GM18499 (cell line): ENCODE measurements around the gene C2orf76.

Experiments
- ATAC-seq: cut with Tn5 transposase; IDR thresholded peaks from one replicate; pipeline ENCODE4 v1.9.1; 2021; ENCODE audit warnings: moderate number of reproducible peaks; ENCODE audit not compliant: insufficient read depth, unreplicated experiment

C2orf76 gene

DNA sequence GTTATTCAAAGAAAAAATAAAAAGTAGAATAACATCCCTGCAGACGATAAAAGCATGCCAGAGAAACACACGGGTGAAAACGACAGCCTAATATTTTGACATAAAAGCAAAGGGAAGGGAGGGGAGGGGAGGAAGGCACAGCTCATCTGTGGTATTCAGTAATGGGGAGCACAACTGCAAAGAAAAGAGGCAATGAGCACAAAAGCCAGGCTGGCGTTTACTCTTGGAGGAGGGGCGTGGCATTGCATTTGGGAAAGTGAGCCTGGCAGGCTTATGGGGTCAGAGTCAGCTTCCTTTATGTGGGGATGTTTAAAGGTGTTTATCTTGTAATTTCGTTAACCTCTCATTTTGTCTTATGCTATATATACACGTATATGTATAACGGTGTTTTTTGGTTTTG, 89.8 kb downstream of the C2orf76 start:
- ATAC-seq = no peak

DNA sequence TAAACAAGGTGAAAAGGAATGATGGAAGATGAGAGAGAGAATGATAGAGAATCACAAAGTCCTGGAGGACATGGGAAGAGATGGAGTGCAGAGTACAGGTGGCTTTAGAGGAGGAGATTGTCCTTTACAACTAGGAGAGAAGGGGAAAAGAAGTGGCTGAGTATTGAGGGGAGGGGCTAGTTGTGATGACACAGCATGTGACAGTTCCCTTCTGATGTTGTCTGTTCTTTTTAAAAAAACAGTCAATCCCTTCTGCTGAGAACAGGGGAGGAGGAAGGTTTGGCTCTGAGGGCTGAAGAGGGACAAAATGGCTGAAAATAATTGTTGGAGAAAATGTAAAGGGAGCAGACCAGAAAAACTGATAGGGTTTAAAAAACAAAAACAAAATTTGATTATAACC, 99.0 kb downstream of the C2orf76 start:
- no peak for ATAC-seq

DNA sequence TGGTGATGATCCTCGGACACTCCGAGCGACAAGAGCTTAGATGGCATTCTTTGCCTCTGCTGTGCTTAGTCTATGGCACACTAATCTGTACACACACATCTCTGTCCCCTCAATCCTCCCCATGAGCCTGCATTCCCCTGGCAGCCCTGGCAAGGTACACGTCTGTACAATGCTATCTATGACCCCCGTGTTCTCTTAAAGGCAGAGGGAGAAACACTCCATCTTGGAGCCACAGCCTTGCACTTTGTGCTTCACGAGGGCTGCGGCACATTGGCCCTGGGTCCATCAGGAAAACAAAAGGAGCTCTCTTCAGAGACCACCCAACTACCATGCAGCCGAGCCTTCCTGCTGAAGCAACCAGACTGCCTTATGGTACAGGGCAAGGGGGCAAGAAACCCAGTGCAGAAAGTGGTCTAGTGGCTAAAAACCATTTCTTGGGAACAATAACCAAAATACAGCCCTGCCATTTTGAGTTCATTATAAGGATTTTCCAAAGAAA, 100.5 kb downstream of the C2orf76 start:
- no peak for ATAC-seq

DNA sequence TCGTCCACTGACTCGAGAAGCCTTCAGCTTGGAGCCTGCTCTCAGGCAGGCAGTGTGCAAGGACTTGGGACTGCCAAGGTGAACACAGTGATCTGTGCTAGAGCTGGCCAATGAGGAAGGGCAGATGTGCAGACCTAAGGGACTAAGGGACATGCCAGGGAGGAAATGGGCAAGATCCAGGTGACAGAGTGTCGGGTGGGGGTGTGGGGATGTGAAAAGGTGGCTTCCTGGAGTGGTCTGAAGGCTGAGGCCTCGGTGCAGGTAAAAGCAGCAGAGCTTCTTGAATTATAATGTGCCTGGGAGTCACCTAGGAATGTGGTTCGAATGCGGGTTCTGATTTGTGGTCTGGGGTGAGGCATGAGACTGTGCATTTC, 101.0 kb downstream of the C2orf76 start:
- no peak for ATAC-seq

DNA sequence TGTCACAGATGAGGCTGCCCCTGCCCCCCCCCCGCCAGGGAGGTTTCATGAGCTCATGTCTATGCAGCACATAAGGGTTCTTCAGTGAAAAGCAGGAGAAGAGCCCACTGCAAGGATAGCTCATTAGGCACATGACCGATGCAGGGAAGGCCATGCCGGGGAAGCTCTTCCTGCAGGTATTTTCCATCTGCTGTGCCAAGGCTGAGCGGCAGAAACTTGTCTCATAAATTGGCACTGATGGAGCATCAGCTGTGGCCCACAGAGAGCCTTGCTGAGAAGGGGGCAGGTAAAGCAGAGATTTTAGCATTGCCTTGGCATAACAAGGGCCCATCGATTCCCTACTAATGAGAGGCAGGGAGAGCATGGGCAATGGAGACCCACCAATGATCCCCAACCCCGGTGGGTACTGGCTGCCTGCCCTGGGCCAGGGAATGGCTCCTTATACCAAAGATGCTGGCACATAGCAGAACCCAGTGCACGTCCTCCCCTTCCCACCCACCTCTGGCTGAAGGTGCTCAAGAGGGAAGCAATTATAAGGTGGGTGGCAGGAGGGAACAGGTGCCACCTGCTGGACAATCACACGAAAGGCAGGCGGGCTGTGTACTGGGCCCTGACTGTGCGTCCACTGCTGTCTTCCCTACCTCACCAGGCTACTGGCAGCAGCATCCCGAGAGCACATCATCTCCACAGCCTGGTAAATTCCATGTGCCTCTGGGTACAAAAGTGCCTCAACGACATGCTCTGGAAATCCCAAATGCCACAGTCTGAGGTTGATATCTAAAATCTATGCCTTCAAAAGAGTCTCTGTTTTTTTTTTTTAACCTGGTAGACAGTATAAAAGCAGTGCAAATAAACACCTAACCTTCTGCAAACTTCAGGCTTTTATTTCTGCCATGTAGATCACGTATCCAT, 101.6 kb downstream of the C2orf76 start:
- ATAC-seq = peak; percentile 91

DNA sequence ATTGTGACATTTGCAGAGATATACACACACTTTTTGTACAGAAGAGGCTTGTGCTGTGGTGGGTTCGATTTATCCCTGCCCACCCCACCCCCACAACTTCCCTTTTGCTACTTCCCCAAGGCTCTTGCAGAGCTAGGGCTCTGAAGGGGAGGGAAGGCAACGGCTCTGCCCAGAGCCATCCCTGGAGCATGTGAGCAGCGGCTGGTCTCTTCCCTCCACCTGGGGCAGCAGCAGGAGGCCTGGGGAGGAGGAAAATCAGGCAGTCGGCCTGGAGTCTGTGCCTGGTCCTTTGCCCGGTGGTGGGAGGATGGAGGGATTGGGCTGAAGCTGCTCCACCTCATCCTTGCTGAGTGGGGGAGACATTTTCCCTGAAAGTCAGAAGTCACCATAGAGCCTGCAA, 103.0 kb downstream of the C2orf76 start:
- ATAC-seq = no peak

DNA sequence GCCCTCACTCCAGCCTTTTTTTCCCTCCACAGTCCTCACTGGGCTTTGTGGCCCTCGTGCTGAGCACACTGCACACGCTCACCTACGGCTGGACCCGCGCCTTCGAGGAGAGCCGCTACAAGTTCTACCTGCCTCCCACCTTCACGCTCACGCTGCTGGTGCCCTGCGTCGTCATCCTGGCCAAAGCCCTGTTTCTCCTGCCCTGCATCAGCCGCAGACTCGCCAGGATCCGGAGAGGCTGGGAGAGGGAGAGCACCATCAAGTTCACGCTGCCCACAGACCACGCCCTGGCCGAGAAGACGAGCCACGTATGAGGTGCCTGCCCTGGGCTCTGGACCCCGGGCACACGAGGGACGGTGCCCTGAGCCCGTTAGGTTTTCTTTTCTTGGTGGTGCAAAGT, 103.6 kb downstream of the C2orf76 start:
- no peak for ATAC-seq

DNA sequence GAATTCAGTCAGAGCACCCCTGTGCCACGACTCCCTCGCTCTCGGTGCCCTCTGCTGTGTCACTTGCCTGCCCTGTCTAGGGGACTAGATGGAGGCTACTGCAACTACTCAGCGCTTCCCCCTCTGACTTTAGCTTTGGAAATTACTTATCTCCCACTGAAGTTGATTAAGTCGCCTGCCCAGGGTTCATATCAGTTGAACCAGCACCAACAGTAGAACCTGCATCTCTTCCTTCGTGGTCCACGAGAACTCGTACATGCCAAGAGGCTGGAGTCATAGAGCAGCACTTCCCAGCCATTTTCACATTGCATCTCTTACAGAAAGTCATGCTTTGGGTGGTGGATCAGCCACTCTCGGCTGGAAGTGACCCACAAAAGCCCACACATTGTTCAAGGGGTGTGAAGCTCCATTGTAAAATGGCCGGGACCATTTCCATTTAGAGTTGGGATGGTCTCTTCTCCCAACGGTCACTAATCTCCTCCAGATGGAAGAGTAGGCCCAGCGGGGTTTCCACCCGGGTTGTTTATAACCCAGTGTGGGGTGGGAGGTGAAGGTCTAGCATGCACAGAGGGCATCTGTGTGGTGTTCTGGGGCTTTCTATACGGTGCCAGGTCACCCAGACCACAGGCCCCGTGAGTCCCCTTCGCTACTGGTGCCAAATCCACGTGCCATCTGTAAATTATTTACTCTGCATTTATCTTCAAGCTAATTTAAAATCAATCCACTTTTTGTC, 105.0 kb downstream of the C2orf76 start:
- no peak for ATAC-seq

DNA sequence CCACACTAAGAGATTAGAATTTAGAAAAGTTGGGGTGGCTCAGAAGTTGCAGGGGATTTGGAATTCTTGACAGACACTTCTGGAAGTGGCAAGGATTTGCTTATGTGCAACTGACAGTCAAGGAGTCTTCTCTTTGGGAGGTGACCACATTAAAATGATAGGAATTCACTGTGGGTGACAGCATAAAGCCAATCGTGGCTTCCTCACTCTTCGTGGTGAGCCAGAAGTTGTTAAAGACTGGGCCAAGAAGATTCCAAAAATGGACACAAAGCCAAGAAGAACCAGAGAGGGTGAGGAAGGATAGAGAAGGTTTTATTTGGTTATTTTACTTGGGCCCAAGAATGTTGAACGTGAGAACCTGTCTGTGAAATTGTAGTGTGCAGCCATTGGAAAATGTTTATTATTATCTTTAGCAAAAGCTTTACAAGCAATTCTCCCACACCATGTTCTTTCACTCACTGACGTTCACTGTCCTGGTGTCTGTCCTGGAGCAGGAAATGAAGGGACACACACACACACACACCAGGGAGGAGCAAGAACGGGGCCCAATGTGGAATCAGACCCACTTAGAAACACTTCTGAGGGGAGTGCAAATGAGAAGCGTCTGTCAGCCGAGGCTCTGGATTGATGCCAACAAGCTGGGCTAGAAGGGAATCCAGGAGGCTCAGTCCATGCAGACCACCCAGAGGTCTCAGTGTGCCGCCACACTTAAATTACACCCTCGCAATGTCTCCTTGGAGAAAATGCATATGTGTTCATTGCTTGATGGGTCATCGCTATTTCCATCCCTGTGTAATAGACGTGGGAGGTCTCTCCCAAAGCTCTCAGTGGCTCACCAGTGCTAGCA, 105.8 kb downstream of the C2orf76 start:
- no peak for ATAC-seq

DNA sequence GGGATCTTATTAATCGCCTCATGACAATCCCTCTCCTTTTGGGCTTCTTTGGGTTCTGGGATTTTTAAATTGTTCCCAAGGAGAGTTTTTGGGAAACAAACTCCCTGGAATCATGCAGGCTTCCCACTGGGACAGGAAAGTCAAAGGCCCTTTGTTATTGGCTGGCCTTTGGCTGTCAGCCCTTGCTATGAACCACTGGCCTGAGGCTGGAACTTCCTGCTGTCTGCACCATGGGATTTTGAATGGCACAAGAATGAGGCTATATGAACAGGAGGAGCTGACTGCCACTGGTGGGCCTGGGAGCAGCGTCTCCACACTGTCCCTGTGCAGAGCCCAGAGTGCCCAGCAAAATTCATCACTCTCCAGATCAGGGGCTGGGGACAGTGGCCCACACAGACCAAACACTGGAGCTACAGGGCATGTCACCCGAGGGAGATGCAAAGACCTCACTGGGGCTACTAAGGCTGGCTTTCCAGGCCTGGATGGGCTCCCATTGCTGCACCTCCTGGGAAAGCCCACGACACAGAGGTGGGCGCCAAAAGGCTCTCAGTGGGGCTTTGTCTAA, 107.3 kb downstream of the C2orf76 start:
- ATAC-seq = no peak

DNA sequence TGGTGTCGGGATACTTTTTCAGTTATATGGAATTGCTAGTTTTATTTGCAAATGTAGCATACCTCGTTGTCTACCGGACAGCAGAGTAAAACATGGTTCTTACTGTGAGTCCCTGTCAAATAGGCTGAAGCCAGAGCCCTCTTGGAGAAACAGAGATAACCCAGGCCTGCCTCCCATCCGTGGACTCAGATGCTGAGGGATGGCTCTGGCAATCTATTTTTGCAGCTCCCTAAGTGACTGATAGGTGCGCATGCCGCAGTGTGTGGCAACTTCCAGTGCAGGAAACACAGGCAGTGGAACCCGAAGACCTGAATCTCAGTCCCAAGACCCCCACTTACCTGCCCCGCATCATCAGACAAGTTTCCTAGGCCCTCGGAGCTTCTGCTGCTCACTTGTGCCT, 109.4 kb downstream of the C2orf76 start:
- ATAC-seq = no peak

DNA sequence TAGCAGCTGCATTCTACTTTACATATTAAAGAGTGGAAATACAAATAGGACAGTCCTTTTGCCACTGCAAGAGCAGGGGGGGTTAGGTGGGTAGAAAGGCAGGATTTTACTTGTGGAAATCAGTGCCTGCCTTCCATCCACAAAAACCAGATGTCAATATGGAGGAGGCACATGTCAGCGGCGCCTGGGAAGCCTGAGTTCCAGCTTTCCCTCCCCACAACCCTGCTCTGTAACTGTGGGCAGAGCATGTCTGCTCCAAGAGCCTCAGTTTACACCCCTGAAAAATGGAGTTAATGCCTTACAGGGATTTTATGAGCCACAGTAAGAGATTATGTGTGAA, 110.1 kb downstream of the C2orf76 start:
- ATAC-seq = no peak

DNA sequence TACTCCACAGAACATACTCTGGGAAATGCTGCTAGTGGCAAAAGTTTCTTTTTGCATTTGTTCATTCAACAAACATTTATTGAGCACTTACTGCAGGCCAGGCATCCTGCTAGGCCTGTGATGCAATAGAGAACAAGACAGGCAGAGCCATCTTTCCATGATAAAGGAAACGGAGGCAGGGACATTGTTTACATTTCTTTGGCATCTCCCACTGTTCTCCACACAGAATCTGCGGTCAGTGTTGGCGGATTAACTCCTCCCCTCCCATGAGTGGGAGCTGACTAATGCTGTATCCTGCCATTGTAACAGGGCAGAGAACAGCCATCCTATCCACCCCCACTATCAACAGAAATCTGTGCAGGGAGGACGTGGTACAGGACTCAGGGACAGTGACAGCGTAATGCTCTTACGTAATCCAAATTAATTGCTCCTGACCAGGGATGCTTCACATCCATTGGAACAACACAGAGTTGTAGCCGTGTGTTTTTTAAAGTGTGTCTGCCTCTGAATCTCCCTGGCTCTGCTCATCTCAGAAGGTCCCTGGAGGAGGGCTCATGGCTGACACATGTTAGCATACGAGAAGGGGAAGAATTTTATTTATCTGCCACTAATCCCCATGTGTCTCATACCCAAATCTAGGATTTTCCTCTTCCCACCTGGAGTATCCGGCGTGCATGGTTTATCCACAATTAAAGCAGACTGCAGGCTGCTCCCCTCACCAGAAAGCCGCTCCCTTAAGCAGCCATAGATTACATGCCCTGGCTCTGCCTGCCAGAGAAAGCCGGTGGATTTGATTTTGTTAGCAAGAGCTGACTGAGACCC, 110.7 kb downstream of the C2orf76 start:
- no peak for ATAC-seq

DNA sequence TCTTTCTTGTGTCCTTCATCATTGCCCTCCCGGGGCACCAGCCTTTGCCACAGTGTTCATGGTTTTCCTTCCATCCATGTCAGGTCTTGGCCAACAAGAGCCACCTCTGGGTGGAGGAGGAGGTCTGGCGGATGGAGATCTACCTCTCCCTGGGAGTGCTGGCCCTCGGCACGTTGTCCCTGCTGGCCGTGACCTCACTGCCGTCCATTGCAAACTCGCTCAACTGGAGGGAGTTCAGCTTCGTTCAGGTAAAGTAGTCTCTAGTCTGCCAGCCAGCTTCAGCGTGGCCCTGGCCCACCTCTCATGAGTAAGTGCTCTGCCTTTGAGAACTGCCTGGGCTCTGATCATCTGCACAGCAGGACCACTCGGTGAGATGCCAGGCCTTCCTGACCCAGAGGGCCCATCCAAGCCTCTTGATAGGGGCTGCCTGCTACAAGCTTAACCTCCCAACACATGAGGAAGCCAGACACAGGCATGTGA, 112.0 kb downstream of the C2orf76 start:
- no peak for ATAC-seq

DNA sequence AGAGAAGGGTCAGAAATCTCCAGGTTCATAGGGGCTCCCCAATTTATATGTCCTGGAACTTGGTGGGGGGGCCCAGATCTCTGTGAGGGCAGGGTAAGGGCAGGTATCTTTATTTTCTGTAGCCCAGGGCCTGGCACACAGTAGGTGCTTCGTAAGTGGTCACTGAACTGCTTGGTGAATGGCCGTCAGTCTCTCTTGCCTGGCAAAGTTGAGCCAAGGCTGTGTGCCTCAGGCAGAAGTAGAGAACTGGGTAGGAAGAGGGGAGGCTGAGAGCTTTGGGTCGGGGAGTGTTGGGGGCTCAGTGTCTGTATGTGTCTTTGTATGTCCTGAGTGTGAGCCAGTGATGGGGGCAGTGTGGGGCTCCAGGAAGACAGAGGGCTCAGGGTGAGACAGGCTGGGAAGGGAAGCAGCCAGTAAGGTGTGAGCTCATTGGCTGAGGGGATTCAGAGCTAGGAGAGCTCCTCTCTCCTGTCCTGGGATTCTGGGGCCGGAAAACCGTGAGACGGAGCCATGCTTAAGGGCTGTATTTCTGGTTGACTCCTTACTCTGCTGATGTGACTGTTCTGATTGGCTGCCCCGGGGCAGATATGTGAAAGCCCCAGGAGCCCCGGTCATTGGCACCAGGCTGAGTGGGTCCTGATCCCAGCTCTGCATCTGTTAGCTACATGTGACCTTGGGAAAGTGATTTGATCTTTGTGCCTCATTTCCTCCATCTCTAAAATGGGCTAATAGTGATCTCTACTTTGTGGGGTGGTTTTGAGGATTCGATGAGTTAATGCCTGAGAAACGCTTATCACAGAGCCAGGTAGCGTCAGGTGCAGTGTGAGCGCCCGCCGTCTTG, 112.7 kb downstream of the C2orf76 start:
- ATAC-seq = no peak

DNA sequence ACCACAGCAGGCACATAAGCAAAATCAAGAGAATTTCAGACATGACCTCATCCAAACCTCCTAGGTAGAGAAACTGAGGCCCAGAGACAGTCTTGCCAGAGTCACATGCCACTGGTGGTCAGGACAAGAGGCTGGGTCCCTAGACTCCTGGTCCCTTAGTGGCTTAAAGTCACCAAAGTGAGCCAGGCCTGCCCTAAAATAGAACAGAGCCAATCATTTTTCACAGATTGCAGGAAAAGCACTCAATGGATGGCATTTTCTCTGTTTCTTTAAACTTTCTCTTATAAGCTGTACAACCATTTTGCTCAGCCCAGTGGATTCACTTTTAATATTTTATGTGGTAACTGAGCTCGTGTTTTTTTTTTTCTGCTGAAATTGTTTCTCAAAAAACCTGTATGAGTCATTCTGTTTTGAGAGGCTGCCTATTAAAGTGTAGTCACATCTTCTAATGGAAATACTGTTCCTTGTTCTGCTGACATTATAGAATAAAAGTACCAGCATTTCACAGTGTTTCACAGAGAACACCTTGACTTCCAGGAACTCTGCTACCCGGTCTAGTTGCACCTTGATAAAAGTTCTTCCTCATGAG, 113.4 kb downstream of the C2orf76 start:
- no peak for ATAC-seq
